ENCODE measurements around the gene MVB12B. TPM values are rescaled to one million over a fixed set of nuclear protein-coding genes. Genes with fewer than 3 reads are reported as not detected.
A peak's percentile ranks its signal among the peaks of the same experiment; 100 is the strongest.

Gene MVB12B
- total and polyA plus RNA-seq, 9 donors: 7.0 to 23.1 (median 17.8) TPM

GRCh38 chr9:126325821-126326220 is 808 bp upstream of the MVB12B start:
- Histone ChIP-seq H3K27ac (peak overlapping the region in 1 of 2 donors; percentile 56), H3K4me3 (peak overlapping the region; percentile 66), H3K27me3 (no peaks in the 10 kb centered on the region), H3K9me3 (no peaks in the 10 kb centered on the region), H3K36me3 (no peaks in the 10 kb centered on the region), H3K4me1 (ENCODE audit: insufficient read depth) (peaks cover 2% of the 10 kb centered on the region)
- intact Hi-C loops (cut with DNase I): loop anchor here in 1 of 4 donors (5.0 kb wide), 1 partner anchor 1084 kb away; the partner anchor contains the start of gene HSPA5
- TF ChIP-seq POLR2A (IDR thresholded peaks at IDR 0.05) (no peak), CTCF (IDR thresholded peaks at IDR 0.05) (no peak), EP300 (IDR thresholded peaks at IDR 0.05) (peak; percentile 3)
- WGBS, 3 donors: 73 to 77% (median 77%) methylated on average over 6 of the region's 6 CpGs
- DNase-seq: no peak

- Histone ChIP-seq H3K4me1 (ENCODE audit: insufficient read depth) (peaks cover 2% of the 10 kb centered on the region), H3K4me3 (peak overlapping the region; percentile 66), H3K9me3 (no peaks in the 10 kb centered on the region), H3K27me3 (no peaks in the 10 kb centered on the region), H3K36me3 (no peaks in the 10 kb centered on the region), H3K27ac (peak overlapping the region; percentile 47 to 67)
- 5 to 9% (median 8%) methylated on average over 31 to 59 of the region's 59 CpGs for WGBS, 3 donors
- peak in 4 of 5 donors; percentile 20 to 48 (median 38) for DNase-seq
- intact Hi-C loops (cut with DNase I): loop anchor here in 1 of 4 donors (5.0 kb wide), 1 partner anchor 1085 kb away; the partner anchor contains the start of gene HSPA5
- TF ChIP-seq POLR2A (IDR thresholded peaks at IDR 0.05) (no peak), CTCF (IDR thresholded peaks at IDR 0.05) (no peak), EP300 (IDR thresholded peaks at IDR 0.05) (no peak)
Measured at GRCh38 chr9:126327006-126327713, 531 bp downstream of the MVB12B start.

- Histone ChIP-seq H3K27ac (peak overlapping the region; percentile 12 to 47), H3K4me3 (peak overlapping the region; percentile 66), H3K27me3 (no peaks in the 10 kb centered on the region), H3K4me1 (ENCODE audit: insufficient read depth) (peaks cover 2% of the 10 kb centered on the region), H3K36me3 (no peaks in the 10 kb centered on the region), H3K9me3 (no peaks in the 10 kb centered on the region)
- WGBS, 3 donors: 26 to 30% (median 28%) methylated on average over 5 of the region's 5 CpGs
- TF ChIP-seq CTCF (IDR thresholded peaks at IDR 0.05): no peak
- TF ChIP-seq POLR2A (IDR thresholded peaks at IDR 0.05): no peak
- TF ChIP-seq EP300 (IDR thresholded peaks at IDR 0.05): no peak
- intact Hi-C loops (cut with DNase I): loop anchor here in 1 of 4 donors (5.0 kb wide), 1 partner anchor 1085 kb away; the partner anchor contains the start of gene HSPA5
- DNase-seq: no peak
Measured at GRCh38 chr9:126327714-126328185, 1.1 kb downstream of the MVB12B start.

- intact Hi-C loops (cut with DNase I): loop anchor here in 1 of 4 donors (5.0 kb wide), 1 partner anchor 1086 kb away; the partner anchor contains the start of gene HSPA5
- H3K4me1 ChIP-seq (ENCODE audit: insufficient read depth): peaks cover 2% of the 10 kb centered on the region
- no peak overlapping the region for H3K27ac ChIP-seq
- no peak for TF ChIP-seq EP300 (IDR thresholded peaks at IDR 0.05)
- TF ChIP-seq POLR2A (IDR thresholded peaks at IDR 0.05): no peak
- no peak for TF ChIP-seq CTCF (IDR thresholded peaks at IDR 0.05)
- H3K4me3 ChIP-seq: no peak overlapping the region
- DNase-seq: no peak
- 91 to 95% (median 93%) methylated on average over 3 of the region's 3 CpGs for WGBS, 3 donors
- H3K27me3 ChIP-seq: no peaks in the 10 kb centered on the region
- no peaks in the 10 kb centered on the region for H3K36me3 ChIP-seq
- H3K9me3 ChIP-seq: no peaks in the 10 kb centered on the region
Measured at GRCh38 chr9:126328407-126328806, 1.8 kb downstream of the MVB12B start.
